Smooth muscle cell (in vitro differentiated cells): ENCODE data around the gene AQP10. TPM values are rescaled to one million over a fixed set of nuclear protein-coding genes. Genes with fewer than 3 reads are reported as not detected.

ENCODE experiments used
- DNase-seq: peaks from one replicate; lab custom pipeline; 2025; ENCODE audit not compliant: unreplicated experiment; lab: John Stamatoyannopoulos, UW
- H2AFZ ChIP-seq: fragments of 200-600 bp; sonication (generic); 2 replicates; pipeline ENCODE4 v1.6.0; 2016; ENCODE audit warnings: antibody characterized with exemption, low read depth, mild to moderate bottlenecking
- H3F3A ChIP-seq: fragments of 200-600 bp; sonication (generic); 2 replicates; pipeline ENCODE4 v1.6.0; 2017; ENCODE audit warnings: antibody characterized with exemption, low read depth
- H3K27ac ChIP-seq: fragments of 200-600 bp; sonication (generic); 2 replicates; pipeline ENCODE4 v1.5.1; 2016; ENCODE audit warnings: low read depth, mild to moderate bottlenecking
- H3K27me3 ChIP-seq: fragments of 200-600 bp; sonication (generic); 2 replicates; pipeline ENCODE4 v1.6.1; 2016; ENCODE audit warnings: low read depth, mild to moderate bottlenecking
- H3K36me3 ChIP-seq: fragments of 200-600 bp; sonication (generic); 2 replicates; pipeline ENCODE4 v1.5.1; 2016; ENCODE audit warnings: low read depth
- H3K4me1 ChIP-seq: fragments of 200-600 bp; sonication (generic); 2 replicates; pipeline ENCODE4 v1.5.1; 2016; ENCODE audit warnings: low read depth
- H3K4me2 ChIP-seq: fragments of 200-600 bp; sonication (generic); 2 replicates; pipeline ENCODE4 v1.6.0; 2016; ENCODE audit warnings: mild to moderate bottlenecking
- H3K4me3 ChIP-seq: fragments of 200-600 bp; sonication (generic); 2 replicates; pipeline ENCODE4 v1.5.1; 2016; ENCODE audit warnings: mild to moderate bottlenecking
- H3K79me2 ChIP-seq: fragments of 200-600 bp; sonication (generic); 2 replicates; pipeline ENCODE4 v1.6.0; 2016; ENCODE audit warnings: low read depth, mild to moderate bottlenecking
- H3K9ac ChIP-seq: fragments of 200-600 bp; sonication (generic); 2 replicates; pipeline ENCODE4 v1.6.0; 2016; ENCODE audit warnings: low read depth
- H3K9me3 ChIP-seq: fragments of 200-600 bp; sonication (generic); replicated peaks from 2 replicates; pipeline ENCODE4 v1.5.1; 2016; ENCODE audit warnings: low read depth
- H4K20me1 ChIP-seq: fragments of 200-600 bp; sonication (generic); 2 replicates; pipeline ENCODE4 v1.6.0; 2016; ENCODE audit warnings: low read depth
- CTCF ChIP-seq: fragments of 200-600 bp; sonication (generic); IDR thresholded peaks from 2 replicates; pipeline ENCODE4 v1.5.1; 2017; ENCODE audit warnings: borderline replicate concordance, mild to moderate bottlenecking, antibody characterized with exemption; ENCODE audit not compliant: insufficient read depth, poor library complexity, severe bottlenecking
- WGBS: methylation state at CpG from one replicate; pipeline ENCODE4 v1.1.7; 2016; ENCODE audit warnings: low lambda C conversion rate; 5-methylcytosine and 5-hydroxymethylcytosine counted together
- polyA plus RNA-seq: library from polyadenylated mRNA; unstranded; fragments of >200 nt; fragmentation: Nextera tagmentation; extraction: Ambion mirVana; gene quantifications from 2 replicates; pipeline ENCODE4 v1.2.1, GENCODE V29; 2016
- total RNA-seq: library from RNA; depleted of rRNA; stranded (reverse); fragments of >200 nt; gene quantifications from 2 replicates; pipeline ENCODE4 v1.2.3, GENCODE V29; 2014

AQP10 gene
- total and polyA plus RNA-seq, 2 experiments from 2014 or later, result 0.14 TPM; not detected in 1

GRCh38 chr1:154326546-154327465 is 5.9 kb downstream of the AQP10 start:
- no peak for TF ChIP-seq CTCF
- H4K20me1 ChIP-seq, result peaks cover 39% of the 10 kb centered on the region
- WGBS, result 48% methylated on average over 6 of the region's 6 CpGs
- H3K79me2 ChIP-seq, result peaks cover 7% of the 10 kb centered on the region
- no peaks in the 10 kb centered on the region for H3K36me3 ChIP-seq
- H3K4me1 ChIP-seq, result peaks cover 22% of the 10 kb centered on the region
- peak overlapping the region; percentile 97 for H3K4me2 ChIP-seq
- H3F3A ChIP-seq, result peaks cover 2% of the 10 kb centered on the region
- H3K27ac ChIP-seq, result peak overlapping the region; percentile 85
- H3K9ac ChIP-seq, result peak overlapping the region; percentile 82
- H3K4me3 ChIP-seq, result peak overlapping the region; percentile 66
- no peak for DNase-seq
- H3K9me3 ChIP-seq, result no peaks in the 10 kb centered on the region
- H2AFZ ChIP-seq, result peak overlapping the region; percentile 20
- no peaks in the 10 kb centered on the region for H3K27me3 ChIP-seq

- TF ChIP-seq CTCF, result no peak
- peak overlapping the region; percentile 62 for H3K9ac ChIP-seq
- no peaks in the 10 kb centered on the region for H3K36me3 ChIP-seq
- H4K20me1 ChIP-seq, result peaks cover 39% of the 10 kb centered on the region
- peaks cover 22% of the 10 kb centered on the region for H3K4me1 ChIP-seq
- H3K27ac ChIP-seq, result no peak overlapping the region
- H3K4me2 ChIP-seq, result peak overlapping the region; percentile 93
- 70% methylated on average over 5 of the region's 5 CpGs for WGBS
- no peaks in the 10 kb centered on the region for H3K9me3 ChIP-seq
- H3K4me3 ChIP-seq, result peak overlapping the region; percentile 52
- H3F3A ChIP-seq, result peaks cover 2% of the 10 kb centered on the region
- peaks cover 7% of the 10 kb centered on the region for H3K79me2 ChIP-seq
- no peak overlapping the region for H2AFZ ChIP-seq
- no peak for DNase-seq
- H3K27me3 ChIP-seq, result no peaks in the 10 kb centered on the region
Measured at GRCh38 chr1:154327466-154328317, 6.8 kb downstream of the AQP10 start.

GRCh38 chr1:154328318-154329151 is 7.6 kb downstream of the AQP10 start:
- H3K9me3 ChIP-seq, result no peaks in the 10 kb centered on the region
- peak overlapping the region; percentile 93 for H3K4me2 ChIP-seq
- DNase-seq, result peak; percentile 46
- TF ChIP-seq CTCF, result no peak
- H3K27ac ChIP-seq, result no peak overlapping the region
- H3K36me3 ChIP-seq, result no peaks in the 10 kb centered on the region
- H3F3A ChIP-seq, result peaks cover 2% of the 10 kb centered on the region
- H3K79me2 ChIP-seq, result peaks cover 7% of the 10 kb centered on the region
- H3K9ac ChIP-seq, result peak overlapping the region; percentile 62
- peaks cover 22% of the 10 kb centered on the region for H3K4me1 ChIP-seq
- peaks cover 39% of the 10 kb centered on the region for H4K20me1 ChIP-seq
- H2AFZ ChIP-seq, result no peak overlapping the region
- H3K4me3 ChIP-seq, result peak overlapping the region; percentile 52
- WGBS, result 13% methylated on average over 52 of the region's 76 CpGs
- H3K27me3 ChIP-seq, result no peaks in the 10 kb centered on the region
